Gastrocnemius medialis (tissue), 4 donors: ENCODE measurements around the gene HSD11B2. TPM values are rescaled to one million over a fixed set of nuclear protein-coding genes. Genes with fewer than 3 reads are reported as not detected.

ENCODE experiments used
- ATAC-seq, 2 donors: fragments of 150-250 bp; one replicate each; pipeline ENCODE4 v1.9.1; 2016
- DNase-seq, 2 donors: peaks; one replicate each; pipeline ENCODE4 v3.0.0-alpha.2; 2019
- H3K27ac ChIP-seq, 4 donors: fragments of 200-600 bp; sonication (generic); 1 replicate in 1 of 4; 2 replicates in 3 of 4; pipeline ENCODE4 v1.5.1; 2016 to 2018; ENCODE audit warnings: mild to moderate bottlenecking in 2 of 4, moderate library complexity in 1 of 4
- H3K27me3 ChIP-seq, 3 donors: fragments of 200-600 bp; sonication (generic) in 2 of 3; 1 replicate in 1 of 3; 2 replicates in 2 of 3; pipeline versions ENCODE4 v1.5.1 to v1.6.0; 2016 to 2019; ENCODE audit warnings: mild to moderate bottlenecking in 1 of 3, moderate library complexity in 1 of 3
- H3K36me3 ChIP-seq, 2 donors: fragments of 200-600 bp; sonication (generic) in 1 of 2; one replicate each; pipeline ENCODE4 v1.5.1; 2017 to 2018
- H3K4me1 ChIP-seq, 2 donors: fragments of 200-600 bp; sonication (generic) in 1 of 2; one replicate each; pipeline ENCODE4 v1.5.1; 2016 to 2017; ENCODE audit warnings: mild to moderate bottlenecking in 2 of 2
- H3K4me3 ChIP-seq, 4 donors: fragments of 200-600 bp; sonication (generic) in 3 of 4; 1 replicate in 1 of 4; 2 replicates in 3 of 4; pipeline ENCODE4 v1.5.1; 2016 to 2019; ENCODE audit warnings: mild to moderate bottlenecking in 2 of 4
- H3K9me3 ChIP-seq, 3 donors: fragments of 200-600 bp; sonication (generic) in 2 of 3; 1 replicate in 1 of 3; 2 replicates in 2 of 3; pipeline ENCODE4 v1.5.1; 2016 to 2019
- POLR2A ChIP-seq, 2 donors: fragments of 450-650 bp; IDR thresholded peaks; one replicate each; pipeline ENCODE4 v1.6.1; 2017; ENCODE audit warnings: antibody characterized with exemption in 2 of 2, mild to moderate bottlenecking in 2 of 2, moderate library complexity in 2 of 2
- in situ Hi-C, 4 donors: fragments of 200-750 bp; cut with MboI; loops; one replicate each; pipeline versions ENCODE4 v1.15.0 to v1.8.0; 2017; ENCODE audit warnings: low sequenced_read_pairs in 4 of 4
- intact Hi-C: fragments of 100-400 bp; cut with DNase I; formaldehyde crosslinking; loops from one replicate; pipeline ENCODE4 v1.15.1; 2023; ENCODE audit warnings: low total_unique reads
- total RNA-seq, 4 donors: library from RNA; depleted of rRNA; stranded (reverse); fragments of >200 nt; gene quantifications; one replicate each; pipeline versions ENCODE4 v1.1.0 to v1.2.3, GENCODE V29; 2016
- TF ChIP-seq, protein P1 (sequence below), 5 experiments: fragments of 450-650 bp in 3 of 5; fragments of 200-600 bp in 2 of 5; sonication (generic) in 2 of 5; IDR thresholded peaks in 4 of 5; conservative IDR thresholded peaks in 1 of 5; 1 replicate in 4 of 5; 2 replicates in 1 of 5; pipeline ENCODE4 v1.5.1; 2016 to 2019; ENCODE audit warnings: antibody characterized with exemption in 5 of 5, mild to moderate bottlenecking in 3 of 5, moderate library complexity in 3 of 5

The HSD11B2 gene
- total RNA-seq, 4 donors from 2014 or later = 2.3 to 4.1 TPM; not detected in 2

GRCh38 chr16:67432506-67432890, 1.6 kb downstream of the HSD11B2 start:
- ATAC-seq = no peak
- Histone ChIP-seq H3K4me3 (no peak overlapping the region), H3K9me3 (no peaks in the 10 kb centered on the region), H3K27me3 (peaks cover 0 to 6% (median 0%) of the 10 kb centered on the region in 3 donors), H3K27ac (no peak overlapping the region), H3K4me1 (peaks cover 11 to 16% of the 10 kb centered on the region in 2 donors), H3K36me3 (peaks cover 0 to 5% of the 10 kb centered on the region in 2 donors)
- TF ChIP-seq POLR2A (IDR thresholded peaks at IDR 0.05) = no peak
- TF ChIP-seq, protein P1, sequence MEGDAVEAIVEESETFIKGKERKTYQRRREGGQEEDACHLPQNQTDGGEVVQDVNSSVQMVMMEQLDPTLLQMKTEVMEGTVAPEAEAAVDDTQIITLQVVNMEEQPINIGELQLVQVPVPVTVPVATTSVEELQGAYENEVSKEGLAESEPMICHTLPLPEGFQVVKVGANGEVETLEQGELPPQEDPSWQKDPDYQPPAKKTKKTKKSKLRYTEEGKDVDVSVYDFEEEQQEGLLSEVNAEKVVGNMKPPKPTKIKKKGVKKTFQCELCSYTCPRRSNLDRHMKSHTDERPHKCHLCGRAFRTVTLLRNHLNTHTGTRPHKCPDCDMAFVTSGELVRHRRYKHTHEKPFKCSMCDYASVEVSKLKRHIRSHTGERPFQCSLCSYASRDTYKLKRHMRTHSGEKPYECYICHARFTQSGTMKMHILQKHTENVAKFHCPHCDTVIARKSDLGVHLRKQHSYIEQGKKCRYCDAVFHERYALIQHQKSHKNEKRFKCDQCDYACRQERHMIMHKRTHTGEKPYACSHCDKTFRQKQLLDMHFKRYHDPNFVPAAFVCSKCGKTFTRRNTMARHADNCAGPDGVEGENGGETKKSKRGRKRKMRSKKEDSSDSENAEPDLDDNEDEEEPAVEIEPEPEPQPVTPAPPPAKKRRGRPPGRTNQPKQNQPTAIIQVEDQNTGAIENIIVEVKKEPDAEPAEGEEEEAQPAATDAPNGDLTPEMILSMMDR (IDR thresholded peaks at IDR 0.05 in 4 of 5, conservative IDR thresholded peaks at IDR 0.05 in 1 of 5) = no peak
- intact Hi-C loops = no loop called here
- DNase-seq = no peak
- in situ Hi-C loops = no loop called here

DNA sequence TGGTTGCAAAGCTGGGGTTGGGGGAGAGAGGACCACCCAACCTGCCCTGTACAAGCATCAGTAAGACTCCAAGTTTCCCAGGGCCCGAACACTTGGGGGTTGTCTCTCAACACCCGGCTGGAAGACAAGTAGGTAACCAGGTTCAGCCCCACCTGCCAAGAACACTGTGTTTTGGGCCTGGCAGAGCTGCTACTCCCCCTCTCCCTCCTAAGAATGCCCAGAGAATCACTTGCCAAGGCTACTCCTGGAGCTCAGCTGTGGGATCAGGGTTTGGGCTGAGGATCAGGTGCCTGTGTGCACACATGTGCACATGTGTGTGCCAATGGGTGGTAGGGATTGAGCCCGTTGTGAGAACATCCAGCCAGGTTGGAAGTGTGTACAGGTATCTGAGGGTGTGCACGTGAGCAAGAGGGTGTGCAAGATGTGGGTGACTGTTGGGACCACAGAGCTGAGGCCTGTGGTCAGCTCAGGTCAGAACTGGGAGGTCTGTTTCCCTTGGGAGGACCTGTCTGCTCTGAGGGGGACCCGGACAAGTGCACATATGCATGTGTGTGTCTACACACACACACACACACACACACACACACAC, 2.3 kb downstream of the HSD11B2 start:
- H3K9me3 ChIP-seq = no peaks in the 10 kb centered on the region
- H3K4me1 ChIP-seq = peaks cover 11 to 16% of the 10 kb centered on the region in 2 donors
- no peak for TF ChIP-seq POLR2A (IDR thresholded peaks at IDR 0.05)
- TF ChIP-seq, protein P1 (IDR thresholded peaks at IDR 0.05 in 4 of 5, conservative IDR thresholded peaks at IDR 0.05 in 1 of 5) = no peak
- peaks cover 0 to 13% of the 10 kb centered on the region in 2 donors for H3K36me3 ChIP-seq
- in situ Hi-C loops (no loop called here), intact Hi-C loops (no loop called here)
- no peak for ATAC-seq
- H3K27ac ChIP-seq = no peak overlapping the region
- peaks cover 0 to 6% (median 0%) of the 10 kb centered on the region in 3 donors for H3K27me3 ChIP-seq
- no peak for DNase-seq
- no peak overlapping the region for H3K4me3 ChIP-seq

DNA sequence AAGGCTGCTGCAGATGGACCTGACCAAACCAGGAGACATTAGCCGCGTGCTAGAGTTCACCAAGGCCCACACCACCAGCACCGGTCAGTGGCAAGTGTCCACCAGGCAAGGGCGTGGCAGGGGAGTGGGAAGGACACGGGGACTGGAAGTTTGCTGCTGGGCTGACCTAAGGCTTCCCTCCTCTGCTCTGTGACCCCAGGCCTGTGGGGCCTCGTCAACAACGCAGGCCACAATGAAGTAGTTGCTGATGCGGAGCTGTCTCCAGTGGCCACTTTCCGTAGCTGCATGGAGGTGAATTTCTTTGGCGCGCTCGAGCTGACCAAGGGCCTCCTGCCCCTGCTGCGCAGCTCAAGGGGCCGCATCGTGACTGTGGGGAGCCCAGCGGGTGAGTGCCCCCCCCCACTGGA, 4.8 kb downstream of the HSD11B2 start:
- ATAC-seq (no peak), DNase-seq (no peak)
- H3K4me3 ChIP-seq = no peak overlapping the region
- H3K27me3 ChIP-seq = no peaks in the 10 kb centered on the region
- in situ Hi-C loops = no loop called here
- intact Hi-C loops = no loop called here
- H3K27ac ChIP-seq = no peak overlapping the region
- no peak for TF ChIP-seq POLR2A (IDR thresholded peaks at IDR 0.05)
- TF ChIP-seq, protein P1 (IDR thresholded peaks at IDR 0.05 in 4 of 5, conservative IDR thresholded peaks at IDR 0.05 in 1 of 5) = no peak
- H3K36me3 ChIP-seq = peaks cover 0 to 23% of the 10 kb centered on the region in 2 donors
- H3K4me1 ChIP-seq = peaks cover 7 to 8% of the 10 kb centered on the region in 2 donors
- no peaks in the 10 kb centered on the region for H3K9me3 ChIP-seq

GRCh38 chr16:67436640-67437193, 5.8 kb downstream of the HSD11B2 start:
- Histone ChIP-seq H3K27ac (no peak overlapping the region), H3K4me3 (no peak overlapping the region), H3K36me3 (peaks cover 0 to 23% of the 10 kb centered on the region in 2 donors), H3K27me3 (no peaks in the 10 kb centered on the region), H3K4me1 (peaks cover 9 to 13% of the 10 kb centered on the region in 2 donors), H3K9me3 (no peaks in the 10 kb centered on the region)
- in situ Hi-C loops = no loop called here
- TF ChIP-seq, protein P1 (IDR thresholded peaks at IDR 0.05 in 4 of 5, conservative IDR thresholded peaks at IDR 0.05 in 1 of 5) = no peak
- TF ChIP-seq POLR2A (IDR thresholded peaks at IDR 0.05) = no peak
- intact Hi-C loops = no loop called here
- DNase-seq = no peak
- no peak for ATAC-seq
